Keratinocyte (primary cell): Measurements from ENCODE around the gene NAV3. TPM values are rescaled to one million over a fixed set of nuclear protein-coding genes. Genes with fewer than 3 reads are reported as not detected.
A peak's percentile ranks its signal among the peaks of the same experiment; 100 is the strongest.
"Not testable (repeated sequence)": the region's sequence is repeated elsewhere in the genome, so short reads cannot be mapped to it uniquely, and the experiment has no call there.

Experiments used
- DNase-seq: peaks from one replicate; pipeline ENCODE4 v3.0.0-alpha.2; 2011; ENCODE audit warnings: low read depth, missing footprints, low spot score
- FAIRE-seq: peaks from 2 replicates; lab custom pipeline; 2011; peaks lifted over from hg19 to GRCh38; lab: Jason Lieb, UNC
- H2AFZ ChIP-seq: 2 replicates; pipeline ENCODE4 v1.6.0; 2012; ENCODE audit warnings: low read length, control low read depth, inconsistent platforms; ENCODE audit not compliant: control insufficient read depth
- H3K27ac ChIP-seq: 2 replicates; pipeline ENCODE4 v1.5.1; 2011; ENCODE audit warnings: low read length; ENCODE audit not compliant: control insufficient read depth, insufficient read depth
- H3K27me3 ChIP-seq: 3 replicates; pipeline ENCODE4 v1.6.0; 2011; ENCODE audit warnings: low read length; ENCODE audit not compliant: control insufficient read depth, insufficient read depth; ENCODE audit errors: extremely low read depth
- H3K36me3 ChIP-seq, 2 experiments: 2 replicates in 1 of 2; 3 replicates in 1 of 2; pipeline ENCODE4 v1.5.1; 2011; ENCODE audit warnings: low read length in 2 of 2, mild to moderate bottlenecking in 1 of 2; ENCODE audit not compliant: control insufficient read depth in 2 of 2, insufficient read depth in 2 of 2; ENCODE audit errors: extremely low read depth in 1 of 2
- H3K4me1 ChIP-seq: 3 replicates; pipeline ENCODE4 v1.5.1; 2011; ENCODE audit warnings: low read length; ENCODE audit not compliant: control insufficient read depth, insufficient read depth; ENCODE audit errors: extremely low read depth
- H3K4me2 ChIP-seq: 3 replicates; pipeline ENCODE4 v1.6.0; 2011; ENCODE audit warnings: low read depth, low read length; ENCODE audit not compliant: control insufficient read depth, insufficient read depth; ENCODE audit errors: extremely low read depth
- H3K4me3 ChIP-seq, 3 experiments: fragments of 200-600 bp in 1 of 3; sonication (generic) in 1 of 3; 2 replicates in 2 of 3; 3 replicates in 1 of 3; pipeline ENCODE4 v1.5.1; 2011 to 2016; ENCODE audit warnings: low read length in 3 of 3, mild to moderate bottlenecking in 3 of 3, control low read depth in 2 of 3, inconsistent platforms in 1 of 3, low read depth in 1 of 3, mixed read lengths in 1 of 3, mixed run types in 1 of 3, moderate library complexity in 1 of 3; ENCODE audit not compliant: control insufficient read depth in 2 of 3, insufficient read depth in 2 of 3; ENCODE audit errors: extremely low read depth in 1 of 3
- H3K79me2 ChIP-seq: 2 replicates; pipeline ENCODE4 v1.6.0; 2012; ENCODE audit warnings: low read length; ENCODE audit not compliant: control insufficient read depth, insufficient read depth
- H3K9ac ChIP-seq: 3 replicates; pipeline ENCODE4 v1.6.0; 2011; ENCODE audit warnings: low read length; ENCODE audit not compliant: control insufficient read depth, insufficient read depth; ENCODE audit errors: extremely low read depth
- H3K9me1 ChIP-seq: 3 replicates; pipeline ENCODE4 v1.6.0; 2011; ENCODE audit warnings: low read length; ENCODE audit not compliant: control insufficient read depth, insufficient read depth; ENCODE audit errors: extremely low read depth
- H3K9me3 ChIP-seq: 2 replicates; pipeline ENCODE4 v1.5.1; 2012; ENCODE audit warnings: low read depth, low read length; ENCODE audit not compliant: control insufficient read depth
- H4K20me1 ChIP-seq: 3 replicates; pipeline ENCODE4 v1.6.0; 2011; ENCODE audit warnings: low read length; ENCODE audit not compliant: control insufficient read depth, insufficient read depth; ENCODE audit errors: extremely low read depth
- EZH2 ChIP-seq: IDR thresholded peaks from one replicate; pipeline ENCODE4 v1.6.1; 2012; ENCODE audit warnings: inconsistent platforms, mild to moderate bottlenecking, low read length, moderate library complexity
- dilution Hi-C: fragments of 300-500 bp; cut with MboI; formaldehyde crosslinking; loops from one replicate; pipeline ENCODE4 v1.7.0; 2020; ENCODE audit warnings: low sequenced_read_pairs; ENCODE audit not compliant: extremely low pct_ligation_motif_present
- polyA plus RNA-seq, 5 experiments: library from polyadenylated mRNA; depleted of rRNA in 3 of 5; stranded (reverse) in 3 of 5; stranded (forward) in 1 of 5; unstranded in 1 of 5; fragments of >200 nt; gene quantifications; 1 replicate in 1 of 5; 2 replicates in 3 of 5; 3 replicates in 1 of 5; pipeline versions ENCODE4 v1.2.1 to v1.2.3, GENCODE V29; 2011 to 2012; ENCODE audit warnings: missing spikeins in 2 of 5, low read depth in 1 of 5, low replicate concordance in 1 of 5
- TF ChIP-seq, protein P1 (sequence below), 3 experiments: IDR thresholded peaks in 1 of 3; conservative IDR thresholded peaks in 1 of 3; optimal IDR thresholded peaks in 1 of 3; 2 replicates in 2 of 3; 3 replicates in 1 of 3; pipeline versions ENCODE3 to v1.5.1; 2011; ENCODE audit warnings: low read length in 3 of 3, mild to moderate bottlenecking in 3 of 3, moderate library complexity in 2 of 3, control low read depth in 1 of 3, inconsistent platforms in 1 of 3; ENCODE audit not compliant: insufficient read depth in 2 of 3; ENCODE audit errors: extremely low read depth in 1 of 3

Gene NAV3
- polyA plus RNA-seq, 1 donor (not counting 4 experiments of a cell fraction or from before 2014, with no cell fraction given) = 22.6 TPM

DNA sequence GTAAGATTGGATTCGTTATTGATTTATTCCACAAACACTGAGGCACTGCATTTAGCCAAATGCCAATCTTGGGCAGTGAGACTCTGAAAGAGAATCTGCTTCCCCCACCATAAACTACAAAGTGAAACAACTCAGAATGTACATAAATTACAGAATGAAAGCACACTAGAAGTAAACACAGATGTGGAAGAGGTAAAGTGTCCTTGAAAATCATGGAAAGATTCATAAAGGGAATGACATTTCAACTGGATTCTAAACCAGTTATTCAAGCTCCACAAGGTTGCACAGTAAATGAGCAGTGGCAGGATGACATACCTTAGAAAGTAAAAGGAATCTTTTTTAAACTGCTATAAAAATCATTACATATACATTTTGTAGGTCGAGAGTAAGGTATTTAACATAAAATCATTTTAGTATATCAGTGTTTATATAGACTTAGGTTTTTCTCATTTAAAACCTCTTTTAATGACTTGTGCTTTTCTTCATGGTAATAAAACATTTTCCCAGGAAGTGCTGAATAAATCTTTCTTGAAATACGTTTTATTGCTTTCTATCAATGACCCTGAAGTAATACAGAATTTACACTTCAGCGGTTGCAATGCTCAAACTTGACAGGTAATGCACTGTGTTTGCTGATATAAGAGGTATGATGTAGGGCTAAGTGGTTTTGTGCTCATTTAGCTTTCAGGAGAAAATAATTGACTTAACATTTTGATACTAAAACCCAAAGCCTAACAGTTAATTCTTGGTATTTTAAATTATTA is 270.6 kb downstream of the NAV3 start:
- no peak for TF ChIP-seq EZH2
- TF ChIP-seq, protein P1, sequence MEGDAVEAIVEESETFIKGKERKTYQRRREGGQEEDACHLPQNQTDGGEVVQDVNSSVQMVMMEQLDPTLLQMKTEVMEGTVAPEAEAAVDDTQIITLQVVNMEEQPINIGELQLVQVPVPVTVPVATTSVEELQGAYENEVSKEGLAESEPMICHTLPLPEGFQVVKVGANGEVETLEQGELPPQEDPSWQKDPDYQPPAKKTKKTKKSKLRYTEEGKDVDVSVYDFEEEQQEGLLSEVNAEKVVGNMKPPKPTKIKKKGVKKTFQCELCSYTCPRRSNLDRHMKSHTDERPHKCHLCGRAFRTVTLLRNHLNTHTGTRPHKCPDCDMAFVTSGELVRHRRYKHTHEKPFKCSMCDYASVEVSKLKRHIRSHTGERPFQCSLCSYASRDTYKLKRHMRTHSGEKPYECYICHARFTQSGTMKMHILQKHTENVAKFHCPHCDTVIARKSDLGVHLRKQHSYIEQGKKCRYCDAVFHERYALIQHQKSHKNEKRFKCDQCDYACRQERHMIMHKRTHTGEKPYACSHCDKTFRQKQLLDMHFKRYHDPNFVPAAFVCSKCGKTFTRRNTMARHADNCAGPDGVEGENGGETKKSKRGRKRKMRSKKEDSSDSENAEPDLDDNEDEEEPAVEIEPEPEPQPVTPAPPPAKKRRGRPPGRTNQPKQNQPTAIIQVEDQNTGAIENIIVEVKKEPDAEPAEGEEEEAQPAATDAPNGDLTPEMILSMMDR (optimal IDR thresholded peaks at IDR 0.05 in 1 of 3, IDR thresholded peaks at IDR 0.05 in 1 of 3, conservative IDR thresholded peaks at IDR 0.05 in 1 of 3; ENCODE audit: extremely low read depth in 1 of 3, insufficient read depth in 2 of 3, low read length in 3 of 3) = no peak
- Histone ChIP-seq H3K9me3 (no peaks in the 10 kb centered on the region), H3K79me2 (no peaks in the 10 kb centered on the region), H3K4me2 (no peak overlapping the region), H4K20me1 (no peaks in the 10 kb centered on the region), H2AFZ (no peak overlapping the region), H3K4me3 (no peak overlapping the region), H3K27me3 (no peaks in the 10 kb centered on the region), H3K27ac (no peak overlapping the region), H3K9me1 (no peaks in the 10 kb centered on the region), H3K9ac (no peak overlapping the region), H3K4me1 (peaks cover 3% of the 10 kb centered on the region), H3K36me3 (peaks cover 0 to 5% of the 10 kb centered on the region in 2 experiments)
- DNase-seq (no peak), FAIRE-seq (peak; percentile 13)
- dilution Hi-C loops = no loop called here

DNA sequence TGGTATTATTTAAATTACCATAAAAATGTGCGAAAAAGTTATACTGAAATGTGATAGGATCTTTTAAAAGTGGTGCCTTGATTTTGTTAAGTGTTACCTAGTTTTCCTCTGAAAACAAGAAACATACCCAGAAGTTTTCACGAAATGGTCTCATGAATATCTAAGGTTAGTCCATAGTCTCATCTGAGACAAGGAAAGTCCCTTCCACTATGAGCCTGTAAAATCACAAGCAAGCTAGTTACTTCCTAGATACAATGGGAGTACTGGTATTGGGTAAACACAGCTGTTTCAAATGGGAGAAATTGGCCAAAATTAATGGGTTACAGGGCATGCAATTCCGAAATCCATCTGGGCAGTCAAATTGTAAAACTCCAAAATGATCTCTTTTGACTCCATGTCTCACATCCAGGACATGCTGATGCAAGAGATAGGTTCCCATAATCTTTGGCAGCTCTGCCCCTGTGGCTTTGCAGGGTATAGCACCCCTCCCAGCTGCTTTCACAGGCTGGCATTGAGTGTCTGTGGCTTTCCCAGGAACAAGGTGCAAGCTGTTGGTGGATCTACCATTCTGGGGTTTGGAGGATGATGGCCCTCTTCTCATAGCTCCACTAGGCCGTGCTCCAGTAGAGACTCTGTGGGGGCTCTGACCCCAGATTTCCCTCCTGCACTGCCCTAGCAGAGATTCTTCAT is 271.4 kb downstream of the NAV3 start:
- H3K27me3 ChIP-seq = no peaks in the 10 kb centered on the region
- no peaks in the 10 kb centered on the region for H3K79me2 ChIP-seq
- no peaks in the 10 kb centered on the region for H3K9me3 ChIP-seq
- no peak overlapping the region for H3K9ac ChIP-seq
- no peak overlapping the region for H3K4me2 ChIP-seq
- FAIRE-seq (peak; percentile 77), DNase-seq (no peak)
- no peaks in the 10 kb centered on the region for H3K9me1 ChIP-seq
- H3K4me3 ChIP-seq = no peak overlapping the region
- no peaks in the 10 kb centered on the region for H4K20me1 ChIP-seq
- H2AFZ ChIP-seq = no peak overlapping the region
- H3K4me1 ChIP-seq = peaks cover 3% of the 10 kb centered on the region
- TF ChIP-seq, protein P1 (optimal IDR thresholded peaks at IDR 0.05 in 1 of 3, IDR thresholded peaks at IDR 0.05 in 1 of 3, conservative IDR thresholded peaks at IDR 0.05 in 1 of 3; ENCODE audit: extremely low read depth in 1 of 3, insufficient read depth in 2 of 3, low read length in 3 of 3) = peak in 1 of 3 experiments; percentile 29
- TF ChIP-seq EZH2 = no peak
- H3K27ac ChIP-seq = no peak overlapping the region
- dilution Hi-C loops = no loop called here
- H3K36me3 ChIP-seq = peaks cover 0 to 2% of the 10 kb centered on the region in 2 experiments

DNA sequence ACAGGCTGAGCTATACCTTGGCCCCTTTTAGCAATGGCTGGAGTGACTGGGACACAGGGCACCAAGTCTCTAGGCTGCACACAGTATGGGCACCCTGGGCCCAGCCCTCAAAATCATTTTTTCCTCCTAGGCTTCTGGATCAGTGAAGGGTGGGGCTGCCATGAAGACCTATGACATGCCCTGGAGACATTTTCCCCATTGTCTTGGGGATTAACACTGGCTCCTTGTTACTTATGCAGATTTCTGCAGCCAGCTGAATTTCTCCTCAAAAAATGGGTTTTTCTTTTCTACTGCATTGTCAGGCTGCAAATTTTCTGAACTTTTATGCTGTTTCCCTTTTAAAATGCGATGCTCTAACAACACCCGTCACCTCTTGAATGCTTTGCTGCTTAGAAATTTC is 272.1 kb downstream of the NAV3 start:
- H3K36me3 ChIP-seq, H2AFZ ChIP-seq, H3K27ac ChIP-seq, FAIRE-seq, H4K20me1 ChIP-seq, H3K9me1 ChIP-seq, H3K79me2 ChIP-seq, H3K4me3 ChIP-seq, H3K4me2 ChIP-seq, dilution Hi-C loops, H3K27me3 ChIP-seq, H3K9me3 ChIP-seq, H3K4me1 ChIP-seq, H3K9ac ChIP-seq, DNase-seq: not testable (repeated sequence)
